Upper lobe of right lung (tissue), 1 donor: ENCODE data around the gene CDK14. TPM values are rescaled to one million over a fixed set of nuclear protein-coding genes. Genes with fewer than 3 reads are reported as not detected.

Experiments
- ATAC-seq: fragments of 200-7000 bp; cut with Tn5 transposase; one replicate; pipeline ENCODE4 v1.9.1; 2020; ENCODE audit warnings: mild to moderate bottlenecking, moderate library complexity
- DNase-seq: peaks from one replicate; pipeline ENCODE4 v3.0.0-alpha.2; 2020
- H3K27ac ChIP-seq: fragments of 200-600 bp; one replicate; pipeline ENCODE4 v1.8.0; 2022
- H3K27me3 ChIP-seq: fragments of 200-600 bp; one replicate; pipeline ENCODE4 v1.8.0; 2022; ENCODE audit warnings: mild to moderate bottlenecking
- H3K36me3 ChIP-seq: fragments of 200-600 bp; one replicate; pipeline ENCODE4 v1.8.0; 2022
- H3K4me1 ChIP-seq: fragments of 200-600 bp; one replicate; pipeline ENCODE4 v1.8.0; 2022
- H3K4me3 ChIP-seq: fragments of 200-600 bp; one replicate; pipeline ENCODE4 v1.8.0; 2022; ENCODE audit warnings: mild to moderate bottlenecking
- H3K9me3 ChIP-seq: fragments of 200-600 bp; one replicate; pipeline ENCODE4 v1.8.0; 2022
- intact Hi-C: fragments of 100-400 bp; cut with DNase I; formaldehyde crosslinking; loops from one replicate; pipeline ENCODE4 v1.11.0; 2022
- total RNA-seq: library from RNA; stranded (reverse); fragmentation: NEBNext Ultra II Directional; extraction: Animal tissue kit (Norgen Biotek cat#: 25700); gene quantifications from one replicate; pipeline ENCODE4 v1.2.1, GENCODE V29; 2021
- TF ChIP-seq, protein P1 (sequence below): fragments of 200-600 bp; IDR thresholded peaks from one replicate; pipeline ENCODE4 v1.8.0; 2022; ENCODE audit warnings: antibody characterized with exemption
- donor health status: DM: no; HTN: yes; CAD: no; lungs with severe emphysema.

CDK14 gene
- total RNA-seq, 1 donor from 2014 or later: 47.2 TPM

DNA sequence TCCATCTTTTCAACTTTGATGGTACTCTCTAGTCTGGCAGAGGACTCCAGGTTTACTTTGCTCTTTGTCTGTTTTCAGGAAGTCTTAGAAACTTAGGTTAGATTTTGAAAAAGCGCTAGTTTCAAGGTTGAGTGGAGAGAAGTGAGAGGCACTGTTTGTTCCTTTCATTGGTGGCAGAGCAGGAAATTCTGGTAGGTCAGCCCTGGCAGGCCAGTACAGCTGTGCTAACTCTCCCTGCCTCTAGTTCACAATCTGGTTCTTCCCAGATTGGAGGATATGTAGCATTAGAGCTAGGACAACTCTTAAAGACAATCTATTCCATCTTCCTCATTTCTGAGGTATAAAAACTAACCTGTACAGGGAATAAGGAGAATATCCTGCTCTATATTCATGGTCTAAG, 507.2 kb downstream of the CDK14 start:
- H3K27me3 ChIP-seq: no peaks in the 10 kb centered on the region
- no peaks in the 10 kb centered on the region for H3K9me3 ChIP-seq
- H3K4me3 ChIP-seq: no peak overlapping the region
- H3K27ac ChIP-seq: no peak overlapping the region
- no peak for DNase-seq
- H3K36me3 ChIP-seq: no peaks in the 10 kb centered on the region
- H3K4me1 ChIP-seq: no peaks in the 10 kb centered on the region
- TF ChIP-seq, protein P1, sequence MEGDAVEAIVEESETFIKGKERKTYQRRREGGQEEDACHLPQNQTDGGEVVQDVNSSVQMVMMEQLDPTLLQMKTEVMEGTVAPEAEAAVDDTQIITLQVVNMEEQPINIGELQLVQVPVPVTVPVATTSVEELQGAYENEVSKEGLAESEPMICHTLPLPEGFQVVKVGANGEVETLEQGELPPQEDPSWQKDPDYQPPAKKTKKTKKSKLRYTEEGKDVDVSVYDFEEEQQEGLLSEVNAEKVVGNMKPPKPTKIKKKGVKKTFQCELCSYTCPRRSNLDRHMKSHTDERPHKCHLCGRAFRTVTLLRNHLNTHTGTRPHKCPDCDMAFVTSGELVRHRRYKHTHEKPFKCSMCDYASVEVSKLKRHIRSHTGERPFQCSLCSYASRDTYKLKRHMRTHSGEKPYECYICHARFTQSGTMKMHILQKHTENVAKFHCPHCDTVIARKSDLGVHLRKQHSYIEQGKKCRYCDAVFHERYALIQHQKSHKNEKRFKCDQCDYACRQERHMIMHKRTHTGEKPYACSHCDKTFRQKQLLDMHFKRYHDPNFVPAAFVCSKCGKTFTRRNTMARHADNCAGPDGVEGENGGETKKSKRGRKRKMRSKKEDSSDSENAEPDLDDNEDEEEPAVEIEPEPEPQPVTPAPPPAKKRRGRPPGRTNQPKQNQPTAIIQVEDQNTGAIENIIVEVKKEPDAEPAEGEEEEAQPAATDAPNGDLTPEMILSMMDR: no peak
- ATAC-seq: peak; percentile 26
- intact Hi-C loops: no loop called here

DNA sequence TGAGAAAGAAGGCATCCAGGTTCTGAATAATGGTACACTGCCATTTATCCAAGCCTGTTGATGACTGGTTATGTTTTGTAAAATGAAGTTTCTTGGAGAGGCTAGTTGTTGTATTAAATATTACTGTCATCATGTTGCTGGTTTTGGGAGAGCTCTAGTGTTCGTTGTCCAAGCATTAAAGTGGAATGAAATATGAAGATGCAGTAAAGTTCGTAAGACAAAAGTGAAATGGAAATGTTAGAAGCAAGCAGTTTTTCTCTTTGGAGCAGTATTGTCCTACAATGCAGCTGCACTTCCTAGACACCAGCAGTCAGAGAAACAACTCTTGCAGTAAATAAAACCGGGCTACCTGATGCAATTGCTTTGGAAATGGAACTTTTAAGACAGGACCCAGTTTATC, 511.3 kb downstream of the CDK14 start:
- TF ChIP-seq, protein P1: no peak
- DNase-seq: no peak
- H3K36me3 ChIP-seq: no peaks in the 10 kb centered on the region
- ATAC-seq: no peak
- no peak overlapping the region for H3K27ac ChIP-seq
- no peaks in the 10 kb centered on the region for H3K27me3 ChIP-seq
- no peaks in the 10 kb centered on the region for H3K4me1 ChIP-seq
- no peak overlapping the region for H3K4me3 ChIP-seq
- intact Hi-C loops: no loop called here
- no peaks in the 10 kb centered on the region for H3K9me3 ChIP-seq

DNA sequence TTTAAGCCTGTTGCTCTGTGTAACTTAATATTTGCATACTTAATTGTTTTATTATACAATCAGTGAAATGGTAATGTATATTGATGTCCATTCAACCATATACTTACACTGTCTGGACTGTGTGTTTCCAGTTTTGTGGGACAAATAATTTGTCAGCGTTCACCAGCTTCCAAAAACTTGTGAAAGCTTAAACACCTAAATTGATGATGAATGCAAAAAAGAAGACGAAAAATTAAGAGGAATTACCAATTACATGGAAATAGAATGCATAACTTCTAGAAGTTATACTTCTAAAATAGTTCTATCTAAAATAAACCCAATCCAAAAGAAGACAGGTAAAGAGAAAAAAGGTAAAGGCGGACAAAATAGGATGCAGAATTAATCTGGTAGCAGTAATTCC, 513.1 kb downstream of the CDK14 start:
- no peak overlapping the region for H3K27ac ChIP-seq
- no peaks in the 10 kb centered on the region for H3K9me3 ChIP-seq
- H3K4me1 ChIP-seq: no peaks in the 10 kb centered on the region
- H3K4me3 ChIP-seq: no peak overlapping the region
- no peaks in the 10 kb centered on the region for H3K36me3 ChIP-seq
- no peak for ATAC-seq
- TF ChIP-seq, protein P1: no peak
- no peak for DNase-seq
- intact Hi-C loops: no loop called here
- no peaks in the 10 kb centered on the region for H3K27me3 ChIP-seq

DNA sequence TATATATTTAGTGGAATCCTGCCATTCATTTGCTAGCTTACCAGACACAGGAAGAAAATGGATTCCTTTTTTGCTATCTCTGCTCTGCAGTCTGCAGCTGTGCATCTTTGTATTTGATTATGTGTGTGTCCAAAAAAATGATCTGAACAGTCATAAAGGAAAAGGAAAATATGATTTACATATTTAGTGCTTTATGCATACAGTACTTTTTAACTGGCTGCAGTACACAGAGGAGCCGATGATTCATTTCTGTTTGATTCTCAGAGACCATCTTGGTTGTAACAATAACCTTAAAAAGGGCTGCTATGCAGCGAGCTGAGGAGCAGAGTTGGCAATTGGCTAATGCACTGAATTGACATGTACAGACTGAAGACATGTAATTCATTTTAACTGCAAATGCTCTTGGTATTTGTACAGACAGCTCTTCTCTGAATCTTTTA, 516.8 kb downstream of the CDK14 start:
- ATAC-seq (no peak), DNase-seq (no peak)
- Histone ChIP-seq H3K36me3 (no peaks in the 10 kb centered on the region), H3K27me3 (no peaks in the 10 kb centered on the region), H3K27ac (no peak overlapping the region), H3K4me3 (no peak overlapping the region), H3K4me1 (no peaks in the 10 kb centered on the region), H3K9me3 (no peaks in the 10 kb centered on the region)
- TF ChIP-seq, protein P1: no peak
- intact Hi-C loops: no loop called here

DNA sequence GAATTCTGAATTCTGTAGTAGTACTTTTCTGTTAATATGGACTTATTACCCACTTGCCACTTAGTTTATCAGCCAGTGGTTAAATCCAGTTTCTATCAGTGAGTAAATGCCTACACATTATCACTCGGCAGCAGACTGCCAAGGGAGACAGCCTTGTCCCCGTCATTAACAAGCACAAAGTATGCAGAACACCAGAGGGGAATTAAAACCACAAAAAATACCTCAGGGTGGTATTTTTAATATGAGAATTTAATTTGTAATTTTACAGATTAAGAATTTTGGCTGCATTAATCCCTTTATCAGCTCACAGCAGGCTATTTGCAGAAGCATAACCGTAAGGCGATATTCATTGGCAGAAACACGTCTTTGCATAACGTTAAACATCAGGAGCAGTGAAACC, 518.1 kb downstream of the CDK14 start:
- no peak overlapping the region for H3K4me3 ChIP-seq
- H3K27me3 ChIP-seq: no peaks in the 10 kb centered on the region
- H3K36me3 ChIP-seq: no peaks in the 10 kb centered on the region
- no peak for ATAC-seq
- TF ChIP-seq, protein P1: no peak
- H3K27ac ChIP-seq: no peak overlapping the region
- no peaks in the 10 kb centered on the region for H3K9me3 ChIP-seq
- H3K4me1 ChIP-seq: no peaks in the 10 kb centered on the region
- DNase-seq: no peak
- intact Hi-C loops: no loop called here

DNA sequence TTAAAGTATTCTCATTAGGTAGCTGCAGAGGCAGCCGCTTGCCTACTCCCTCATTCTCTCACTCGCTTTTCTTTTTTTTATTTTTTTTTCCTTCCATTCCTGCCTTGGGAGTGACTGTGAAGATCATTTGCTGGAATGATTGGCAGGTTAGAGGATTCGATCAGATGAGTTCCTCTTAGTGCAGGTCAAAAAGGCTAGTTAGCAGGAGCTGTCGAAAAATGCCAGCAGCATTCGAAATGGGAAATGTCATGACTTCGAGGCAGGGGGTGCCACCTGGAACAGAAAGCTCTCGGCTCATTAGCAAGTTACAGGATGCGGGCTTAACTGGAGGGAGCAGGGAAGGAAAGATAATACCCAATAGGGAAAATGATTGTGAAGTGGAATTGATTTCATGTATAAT, 530.6 kb downstream of the CDK14 start:
- no peak overlapping the region for H3K4me3 ChIP-seq
- H3K9me3 ChIP-seq: no peaks in the 10 kb centered on the region
- ATAC-seq (no peak), DNase-seq (no peak)
- intact Hi-C loops: no loop called here
- TF ChIP-seq, protein P1: no peak
- no peaks in the 10 kb centered on the region for H3K36me3 ChIP-seq
- H3K27ac ChIP-seq: no peak overlapping the region
- no peaks in the 10 kb centered on the region for H3K27me3 ChIP-seq
- H3K4me1 ChIP-seq: no peaks in the 10 kb centered on the region
